Neural cell (in vitro differentiated cells): ENCODE data around the gene TEX35. TPM values are rescaled to one million over a fixed set of nuclear protein-coding genes. Genes with fewer than 3 reads are reported as not detected.

ENCODE experiments used
- H2AFZ ChIP-seq: fragments of 200-600, 300-800 bp; sonication (generic), shearing (Covaris generic); 2 replicates; pipeline ENCODE4 v1.6.0; 2014; ENCODE audit warnings: low read depth, mild to moderate bottlenecking, antibody characterized with exemption, low read length, moderate library complexity
- H3F3A ChIP-seq: fragments of 200-600 bp; shearing (Covaris generic); 2 replicates; pipeline ENCODE4 v1.6.1; 2016; ENCODE audit warnings: mild to moderate bottlenecking, moderate library complexity, mixed read lengths, antibody characterized with exemption, low read length; ENCODE audit not compliant: insufficient read depth, poor library complexity, severe bottlenecking
- H3K27ac ChIP-seq: fragments of 200-600, 300-800 bp; sonication (generic), shearing (Covaris generic); 2 replicates; pipeline ENCODE4 v1.5.1; 2014; ENCODE audit warnings: mild to moderate bottlenecking, low read length, moderate library complexity
- H3K27me3 ChIP-seq: fragments of 300-800, 200-600 bp; sonication (generic), shearing (Covaris generic); 2 replicates; pipeline ENCODE4 v1.6.0; 2014; ENCODE audit warnings: mild to moderate bottlenecking, low read depth, low read length, moderate library complexity; ENCODE audit not compliant: insufficient read depth
- H3K36me3 ChIP-seq: fragments of 300-800, 200-600 bp; sonication (generic), shearing (Covaris generic); 2 replicates; pipeline ENCODE4 v1.5.1; 2014; ENCODE audit warnings: mild to moderate bottlenecking, antibody characterized with exemption, low read length, moderate library complexity; ENCODE audit not compliant: insufficient read depth
- H3K4me2 ChIP-seq: fragments of 300-800, 200-600 bp; sonication (generic), shearing (Covaris generic); 2 replicates; pipeline ENCODE4 v1.6.0; 2014; ENCODE audit warnings: mild to moderate bottlenecking, low read length
- H3K4me3 ChIP-seq: fragments of 300-800, 200-600 bp; sonication (generic), shearing (Covaris generic); 2 replicates; pipeline ENCODE4 v1.5.1; 2014; ENCODE audit warnings: mild to moderate bottlenecking, low read length, moderate library complexity
- H3K79me2 ChIP-seq: fragments of 200-600 bp; shearing (Covaris generic); replicated peaks from 2 replicates; pipeline ENCODE4 v1.6.0; 2014; ENCODE audit warnings: mild to moderate bottlenecking, low read length, moderate library complexity; ENCODE audit not compliant: insufficient read depth
- H3K9ac ChIP-seq: fragments of 300-800, 200-600 bp; sonication (generic), shearing (Covaris generic); 2 replicates; pipeline ENCODE4 v1.6.1; 2016; ENCODE audit warnings: mild to moderate bottlenecking, low read length, mixed read lengths
- H3K9me2 ChIP-seq: fragments of 200-600 bp; shearing (Covaris generic); 2 replicates; pipeline ENCODE4 v1.6.1; 2016; ENCODE audit warnings: mild to moderate bottlenecking, low read length, mixed read lengths; ENCODE audit not compliant: insufficient read depth
- H3K9me3 ChIP-seq: fragments of 200-600, 300-800 bp; sonication (generic), shearing (Covaris generic); 2 replicates; pipeline ENCODE4 v1.6.1; 2016; ENCODE audit warnings: mild to moderate bottlenecking, mixed run types, low read length, moderate library complexity, mixed read lengths
- H4K20me1 ChIP-seq: fragments of 200-600 bp; shearing (Covaris generic); 2 replicates; pipeline ENCODE4 v1.6.1; 2016; ENCODE audit warnings: mild to moderate bottlenecking, mixed run types; ENCODE audit not compliant: insufficient read depth
- CTCF ChIP-seq: fragments of 450-650 bp; IDR thresholded peaks from 2 replicates; pipeline ENCODE4 v1.5.1; 2014; ENCODE audit warnings: antibody characterized with exemption, mild to moderate bottlenecking, moderate library complexity; ENCODE audit not compliant: poor library complexity, severe bottlenecking
- EP300 ChIP-seq: fragments of 450-650 bp; conservative IDR thresholded peaks from 2 replicates; pipeline ENCODE4 v1.6.1; 2014; ENCODE audit warnings: antibody characterized with exemption, mild to moderate bottlenecking, moderate library complexity; ENCODE audit not compliant: poor library complexity, severe bottlenecking
- EZH2 ChIP-seq: fragments of 200-600, 300-800 bp; shearing (Covaris generic), sonication (generic); IDR thresholded peaks from 2 replicates; pipeline ENCODE4 v1.6.1; 2014; ENCODE audit warnings: antibody characterized with exemption, low read length, borderline replicate concordance, mild to moderate bottlenecking; ENCODE audit not compliant: insufficient read depth, poor library complexity, severe bottlenecking
- MXI1 ChIP-seq: fragments of 450-650 bp; conservative IDR thresholded peaks from 2 replicates; pipeline ENCODE4 v1.6.1; 2014; ENCODE audit warnings: antibody characterized with exemption, mild to moderate bottlenecking; ENCODE audit not compliant: poor library complexity, severe bottlenecking
- POLR2AphosphoS5 ChIP-seq: IDR thresholded peaks from 2 replicates; pipeline ENCODE4 v1.6.1; 2012
- RAD21 ChIP-seq: fragments of 450-650 bp; conservative IDR thresholded peaks from 2 replicates; pipeline ENCODE4 v1.6.1; 2014; ENCODE audit warnings: antibody characterized with exemption, mild to moderate bottlenecking, moderate library complexity
- SMC3 ChIP-seq: fragments of 450-650 bp; conservative IDR thresholded peaks from 2 replicates; pipeline ENCODE4 v1.6.1; 2014; ENCODE audit warnings: antibody characterized with exemption, mild to moderate bottlenecking, moderate library complexity; ENCODE audit not compliant: poor library complexity
- TAF1 ChIP-seq: IDR thresholded peaks from 2 replicates; pipeline ENCODE4 v1.6.1; 2012; ENCODE audit warnings: low read depth
- polyA plus RNA-seq: library from polyadenylated mRNA; depleted of rRNA; stranded (reverse); fragments of >200 nt; gene quantifications from 2 replicates; pipeline ENCODE4 v1.2.3, GENCODE V29; 2014
- TF ChIP-seq, protein P1 (sequence below): IDR thresholded peaks from 2 replicates; pipeline ENCODE4 v1.6.1; 2012; ENCODE audit warnings: borderline replicate concordance

The TEX35 gene
- polyA plus RNA-seq, 1 donor from 2014 or later = not detected

DNA sequence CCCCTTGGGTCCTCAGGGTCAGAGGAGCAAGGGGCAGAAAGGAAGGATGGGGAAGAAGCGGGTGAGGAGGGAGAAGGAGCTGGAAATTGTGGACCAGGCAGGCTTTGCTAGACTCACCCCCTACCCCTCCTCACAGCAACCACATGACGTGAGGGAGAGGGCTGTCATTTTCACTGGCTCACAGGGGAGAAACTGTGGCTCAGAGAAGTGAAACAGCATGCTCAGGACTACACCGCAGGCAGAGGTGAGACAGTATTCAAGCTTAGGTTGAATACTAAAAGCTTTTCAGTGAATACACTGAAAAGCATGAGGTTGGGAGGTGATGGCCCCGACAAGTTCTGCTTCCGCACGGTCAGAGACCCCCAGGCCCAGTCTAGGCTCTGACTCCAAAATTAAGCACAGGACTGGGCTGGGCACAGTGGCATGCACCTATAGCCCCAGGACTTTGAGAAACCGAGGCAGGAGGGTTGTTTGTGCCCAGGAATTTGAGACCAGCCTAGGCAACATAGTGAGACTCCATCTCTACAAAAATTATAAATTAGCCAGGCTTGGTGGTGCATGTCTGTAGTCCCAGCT lies 14.9 kb upstream of the TEX35 start:
- Histone ChIP-seq H4K20me1 (no peaks in the 10 kb centered on the region), H3K79me2 (no peaks in the 10 kb centered on the region), H3K27ac (no peak overlapping the region), H3K9me3 (no peaks in the 10 kb centered on the region), H3K9ac (no peak overlapping the region), H2AFZ (no peak overlapping the region), H3K36me3 (no peaks in the 10 kb centered on the region), H3K9me2 (no peaks in the 10 kb centered on the region), H3K4me3 (no peak overlapping the region), H3K27me3 (no peaks in the 10 kb centered on the region), H3F3A (no peaks in the 10 kb centered on the region), H3K4me2 (no peak overlapping the region)
- no peak for TF ChIP-seq CTCF
- no peak for TF ChIP-seq EP300
- TF ChIP-seq SMC3 = no peak
- TF ChIP-seq, protein P1, sequence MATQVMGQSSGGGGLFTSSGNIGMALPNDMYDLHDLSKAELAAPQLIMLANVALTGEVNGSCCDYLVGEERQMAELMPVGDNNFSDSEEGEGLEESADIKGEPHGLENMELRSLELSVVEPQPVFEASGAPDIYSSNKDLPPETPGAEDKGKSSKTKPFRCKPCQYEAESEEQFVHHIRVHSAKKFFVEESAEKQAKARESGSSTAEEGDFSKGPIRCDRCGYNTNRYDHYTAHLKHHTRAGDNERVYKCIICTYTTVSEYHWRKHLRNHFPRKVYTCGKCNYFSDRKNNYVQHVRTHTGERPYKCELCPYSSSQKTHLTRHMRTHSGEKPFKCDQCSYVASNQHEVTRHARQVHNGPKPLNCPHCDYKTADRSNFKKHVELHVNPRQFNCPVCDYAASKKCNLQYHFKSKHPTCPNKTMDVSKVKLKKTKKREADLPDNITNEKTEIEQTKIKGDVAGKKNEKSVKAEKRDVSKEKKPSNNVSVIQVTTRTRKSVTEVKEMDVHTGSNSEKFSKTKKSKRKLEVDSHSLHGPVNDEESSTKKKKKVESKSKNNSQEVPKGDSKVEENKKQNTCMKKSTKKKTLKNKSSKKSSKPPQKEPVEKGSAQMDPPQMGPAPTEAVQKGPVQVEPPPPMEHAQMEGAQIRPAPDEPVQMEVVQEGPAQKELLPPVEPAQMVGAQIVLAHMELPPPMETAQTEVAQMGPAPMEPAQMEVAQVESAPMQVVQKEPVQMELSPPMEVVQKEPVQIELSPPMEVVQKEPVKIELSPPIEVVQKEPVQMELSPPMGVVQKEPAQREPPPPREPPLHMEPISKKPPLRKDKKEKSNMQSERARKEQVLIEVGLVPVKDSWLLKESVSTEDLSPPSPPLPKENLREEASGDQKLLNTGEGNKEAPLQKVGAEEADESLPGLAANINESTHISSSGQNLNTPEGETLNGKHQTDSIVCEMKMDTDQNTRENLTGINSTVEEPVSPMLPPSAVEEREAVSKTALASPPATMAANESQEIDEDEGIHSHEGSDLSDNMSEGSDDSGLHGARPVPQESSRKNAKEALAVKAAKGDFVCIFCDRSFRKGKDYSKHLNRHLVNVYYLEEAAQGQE = no peak
- no peak for TF ChIP-seq POLR2AphosphoS5
- TF ChIP-seq RAD21 = no peak
- no peak for TF ChIP-seq TAF1
- TF ChIP-seq MXI1 = no peak
- no peak for TF ChIP-seq EZH2

DNA sequence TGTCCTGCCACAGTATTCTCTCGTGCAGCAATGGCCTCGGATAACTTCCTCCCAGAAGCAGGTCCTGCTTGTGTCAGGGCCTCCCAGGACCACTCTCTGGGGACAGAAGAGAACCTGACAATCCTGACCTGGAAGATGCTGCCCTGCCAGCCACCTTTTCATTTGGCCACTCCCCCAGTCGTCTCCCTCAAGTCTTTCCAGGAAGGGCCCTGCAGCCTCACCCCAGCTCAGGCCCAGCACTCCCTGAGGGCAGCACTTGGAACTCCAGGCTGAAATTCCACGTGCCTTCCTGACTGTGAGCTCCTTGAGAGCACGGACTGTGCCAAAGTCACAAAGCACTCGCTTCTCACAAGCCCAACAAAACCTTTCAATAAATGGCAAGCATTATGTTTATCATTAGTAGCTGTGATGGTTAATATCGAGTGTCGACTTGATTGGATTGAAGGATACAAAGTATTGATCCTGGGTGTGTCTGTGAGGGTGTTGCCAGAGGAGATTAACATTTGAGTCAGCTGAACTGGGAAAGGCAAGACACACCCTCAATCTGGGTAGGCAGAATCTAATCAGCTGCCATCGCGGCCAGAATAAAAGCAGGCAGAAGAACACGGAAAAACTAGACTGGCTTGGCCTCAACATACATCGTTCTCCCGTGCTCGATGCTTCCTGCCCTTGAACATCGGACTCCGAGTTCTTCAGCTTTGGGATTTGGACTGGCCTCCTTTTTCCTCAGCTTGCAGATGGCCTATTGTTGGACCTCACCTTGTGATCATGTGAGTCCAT lies 13.8 kb upstream of the TEX35 start:
- Histone ChIP-seq H3K27ac (no peak overlapping the region), H3K4me2 (no peak overlapping the region), H3K79me2 (no peaks in the 10 kb centered on the region), H3F3A (no peaks in the 10 kb centered on the region), H2AFZ (no peak overlapping the region), H3K9me3 (no peaks in the 10 kb centered on the region), H4K20me1 (no peaks in the 10 kb centered on the region), H3K4me3 (no peak overlapping the region), H3K9ac (no peak overlapping the region), H3K27me3 (no peaks in the 10 kb centered on the region), H3K9me2 (no peaks in the 10 kb centered on the region), H3K36me3 (no peaks in the 10 kb centered on the region)
- TF ChIP-seq SMC3 = no peak
- TF ChIP-seq EZH2 = no peak
